Activated CD8-positive, alpha-beta memory T cell treated with anti-CD3 and anti-CD28 coated beads, Interleukin-2, amount 10 ng/mL, durations not matched to agents 7 days and 5 days (primary cell): ENCODE results near the gene CD3E. TPM values are rescaled to one million over a fixed set of nuclear protein-coding genes. Genes with fewer than 3 reads are reported as not detected.

Experiments used
- ATAC-seq: fragments of 150-1000 bp; cut with Tn5 transposase; one replicate; pipeline ENCODE4 v1.10.0; 2021; ENCODE audit warnings: moderate library complexity
- CTCF ChIA-PET: fragments of 350-600 bp; sonication (Branson Sonifier 250); formaldehyde crosslinking; loops from one replicate; lab custom pipeline; 2021; ENCODE audit warnings: antibody characterized with exemption; lab: Charles Lee
- DNase-seq: peaks from one replicate; pipeline ENCODE4 v3.0.0-alpha.2; 2020
- H3K27ac Mint-ChIP-seq: one replicate; pipeline ENCODE4 v1.8.0; 2021; ENCODE audit warnings: mild to moderate bottlenecking, mixed read lengths
- H3K27me3 Mint-ChIP-seq: one replicate; pipeline ENCODE4 v1.8.0; 2021; ENCODE audit warnings: mixed read lengths
- H3K36me3 Mint-ChIP-seq: one replicate; pipeline ENCODE4 v1.8.0; 2021; ENCODE audit warnings: mild to moderate bottlenecking, mixed read lengths
- H3K4me1 Mint-ChIP-seq: one replicate; pipeline ENCODE4 v1.8.0; 2021; ENCODE audit warnings: mixed read lengths
- H3K4me3 Mint-ChIP-seq: one replicate; pipeline ENCODE4 v1.8.0; 2021; ENCODE audit warnings: mild to moderate bottlenecking, moderate library complexity, mixed read lengths
- H3K9me3 Mint-ChIP-seq: one replicate; pipeline ENCODE4 v1.8.0; 2022; ENCODE audit warnings: low read depth, mixed read lengths
- total RNA-seq, 2 experiments: library from RNA; stranded (reverse); gene quantifications; one replicate each; pipeline ENCODE4 v1.2.3, GENCODE V29; 2021

Gene CD3E
- total RNA-seq, 2 experiments from 2014 or later, result 526 to 535 TPM

GRCh38 chr11:118341815-118342489 is 37.4 kb downstream of the CD3E start:
- Mint-ChIP-seq H3K4me3 (peak overlapping the region; percentile 87), H3K4me1 (peaks cover 64% of the 10 kb centered on the region), H3K9me3 (no peaks in the 10 kb centered on the region), H3K27ac (peak overlapping the region; percentile 97), H3K27me3 (no peaks in the 10 kb centered on the region), H3K36me3 (peaks cover 55% of the 10 kb centered on the region)
- CTCF ChIA-PET, result interaction anchor here (0.8 to 1.9 kb wide), 10 partner anchors 11 to 585 kb away, joined by 3 to 7 read pairs (median 4); partner anchors contain the start of genes JAML, KMT2A and UBE4A
- ATAC-seq (no peak), DNase-seq (peak; percentile 61)

GRCh38 chr11:118342503-118343161 is 38.1 kb downstream of the CD3E start, which contains the start of gene CD3D:
Gene CD3D, minus strand, starts transcription at chr11:118342705. Its CDS starts 98 bp downstream, at chr11:118342607.
- Mint-ChIP-seq H3K27ac (peak within 1 kb of the TSS; percentile 97), H3K4me3 (peak within 1 kb of the TSS; percentile 87), H3K9me3 (no peaks in the 10 kb centered on the region), H3K4me1 (peaks cover 68% of the 10 kb centered on the region), H3K36me3 (peaks cover 59% of the 10 kb centered on the region), H3K27me3 (no peaks in the 10 kb centered on the region)
- ATAC-seq (peak; percentile 47), DNase-seq (peak; percentile 84)
- CTCF ChIA-PET, result interaction anchor here (0.8 to 2.7 kb wide), 10 partner anchors 10 to 584 kb away, joined by 3 to 11 read pairs (median 4); partner anchors contain the start of genes JAML, KMT2A and UBE4A

GRCh38 chr11:118343248-118343647 is 38.7 kb downstream of the CD3E start:
- DNase-seq (peak; percentile 50), ATAC-seq (no peak)
- Mint-ChIP-seq H3K27ac (peak overlapping the region; percentile 97), H3K9me3 (no peaks in the 10 kb centered on the region), H3K36me3 (peaks cover 60% of the 10 kb centered on the region), H3K4me1 (peaks cover 66% of the 10 kb centered on the region), H3K4me3 (peak overlapping the region; percentile 87), H3K27me3 (no peaks in the 10 kb centered on the region)
- CTCF ChIA-PET, result interaction anchor here (1.0 to 2.7 kb wide), 3 partner anchors 119 to 583 kb away, joined by 3 to 11 read pairs (median 5); partner anchors contain the start of gene JAML

GRCh38 chr11:118343981-118344515 is 39.5 kb downstream of the CD3E start, which contains the start of gene CD3G:
Gene CD3G, plus strand, starts transcription at chr11:118344344. Its CDS starts 80 bp downstream, at chr11:118344424.
- Mint-ChIP-seq H3K36me3 (peaks cover 61% of the 10 kb centered on the region), H3K9me3 (no peaks in the 10 kb centered on the region), H3K4me1 (peaks cover 66% of the 10 kb centered on the region), H3K4me3 (peak within 1 kb of the TSS; percentile 87), H3K27ac (peak within 1 kb of the TSS; percentile 97), H3K27me3 (no peaks in the 10 kb centered on the region)
- peak; percentile 89 for DNase-seq
- CTCF ChIA-PET, result interaction anchor here (1.4 to 2.7 kb wide), 2 partner anchors 92 to 146 kb away, joined by 4 to 11 read pairs; partner anchors contain the start of gene MPZL3
- peak; percentile 76 for ATAC-seq

- ATAC-seq (no peak), DNase-seq (no peak)
- Mint-ChIP-seq H3K27ac (peak overlapping the region; percentile 24), H3K4me1 (peaks cover 58% of the 10 kb centered on the region), H3K4me3 (no peak overlapping the region), H3K27me3 (no peaks in the 10 kb centered on the region), H3K36me3 (peaks cover 68% of the 10 kb centered on the region), H3K9me3 (no peaks in the 10 kb centered on the region)
- CTCF ChIA-PET, result no interaction called here
Measured at GRCh38 chr11:118349475-118349874, 44.9 kb downstream of the CD3E start.

GRCh38 chr11:118353084-118353710 is 48.7 kb downstream of the CD3E start:
- ATAC-seq, result peak; percentile 20
- Mint-ChIP-seq H3K4me1 (peaks cover 30% of the 10 kb centered on the region), H3K4me3 (no peak overlapping the region), H3K36me3 (peaks cover 41% of the 10 kb centered on the region), H3K27me3 (no peaks in the 10 kb centered on the region), H3K27ac (peak overlapping the region; percentile 66), H3K9me3 (no peaks in the 10 kb centered on the region)
- DNase-seq, result no peak
- CTCF ChIA-PET, result interaction anchor here (0.7 to 5.0 kb wide), 12 partner anchors 11 to 155 kb away, joined by 3 to 23 read pairs (median 5); partner anchors contain the start of genes CD3D and JAML

- CTCF ChIA-PET, result no interaction called here
- Mint-ChIP-seq H3K4me3 (no peak overlapping the region), H3K27me3 (no peaks in the 10 kb centered on the region), H3K36me3 (peaks cover 16% of the 10 kb centered on the region), H3K9me3 (no peaks in the 10 kb centered on the region), H3K4me1 (peaks cover 43% of the 10 kb centered on the region), H3K27ac (no peak overlapping the region)
- DNase-seq (no peak), ATAC-seq (no peak)
Measured at GRCh38 chr11:118358071-118358470, 53.5 kb downstream of the CD3E start.

GRCh38 chr11:118359295-118359958 is 54.9 kb downstream of the CD3E start, which contains the start of gene UBE4A:
Gene UBE4A, plus strand, starts transcription at chr11:118359600. Its CDS starts 5,481 bp downstream, at chr11:118365081.
- Mint-ChIP-seq H3K9me3 (no peaks in the 10 kb centered on the region), H3K4me1 (peaks cover 43% of the 10 kb centered on the region), H3K27me3 (no peaks in the 10 kb centered on the region), H3K36me3 (peaks cover 14% of the 10 kb centered on the region), H3K27ac (peak within 1 kb of the TSS; percentile 98), H3K4me3 (peak within 1 kb of the TSS; percentile 96)
- ATAC-seq, result peak; percentile 98
- CTCF ChIA-PET, result interaction anchor here (0.5 to 2.1 kb wide), 16 partner anchors 8 to 231 kb away, joined by 3 to 9 read pairs (median 3); partner anchors contain the start of gene CD3D
- DNase-seq, result peak; percentile 99

GRCh38 chr11:118364956-118365615 is 60.6 kb downstream of the CD3E start:
- no peak overlapping the region for H3K27ac Mint-ChIP-seq
- H3K4me3 Mint-ChIP-seq, result no peak overlapping the region
- H3K4me1 Mint-ChIP-seq, result peaks cover 29% of the 10 kb centered on the region
- no peaks in the 10 kb centered on the region for H3K27me3 Mint-ChIP-seq
- H3K9me3 Mint-ChIP-seq, result no peaks in the 10 kb centered on the region
- DNase-seq (no peak), ATAC-seq (no peak)
- peaks cover 40% of the 10 kb centered on the region for H3K36me3 Mint-ChIP-seq
- CTCF ChIA-PET, result interaction anchor here (0.7 to 2.2 kb wide), 10 partner anchors 9 to 194 kb away, joined by 3 to 8 read pairs (median 3); no protein-coding TSS in a partner anchor
